Endothelial cell of umbilical vein (primary cell): Measurements from ENCODE around the gene CD74. TPM values are rescaled to one million over a fixed set of nuclear protein-coding genes. Genes with fewer than 3 reads are reported as not detected.

Experiments
- BruUV-seq: library from RNA; stranded (reverse); fragments of 400-500 nt; replicated peaks from 2 replicates; lab custom pipeline; 2021; lab: Mats Ljungman, UMichigan
- CTCF ChIA-PET: fragments of 300-600, 350-600 bp; sonication (Branson Sonifier 250); formaldehyde crosslinking; loops from one replicate; lab custom pipeline; 2021; ENCODE audit warnings: antibody characterized with exemption, inconsistent platforms; lab: Charles Lee
- POLR2A ChIA-PET: fragments of 300-600, 350-600 bp; sonication (Branson Sonifier 250); formaldehyde crosslinking; loops from one replicate; lab custom pipeline; 2021; ENCODE audit warnings: antibody characterized with exemption, inconsistent platforms; lab: Charles Lee
- DNase-seq: peaks from one replicate; pipeline ENCODE4 v3.0.0-alpha.2; 2011; ENCODE audit warnings: low read depth, low spot score
- FAIRE-seq: peaks from 2 replicates; lab custom pipeline; 2011; peaks lifted over from hg19 to GRCh38; lab: Jason Lieb, UNC
- H2AFZ ChIP-seq: 2 replicates; pipeline ENCODE4 v1.6.0; 2012; ENCODE audit warnings: low read depth, low read length, control low read depth, inconsistent platforms
- H3K27ac ChIP-seq: 2 replicates; pipeline ENCODE4 v1.5.1; 2011; ENCODE audit warnings: low read depth, mild to moderate bottlenecking, control low read depth, low read length, moderate library complexity; ENCODE audit not compliant: insufficient read depth
- H3K27me3 ChIP-seq, 2 experiments: 2 replicates each; pipeline versions ENCODE4 v1.6.0 to v1.6.1; 2011; ENCODE audit warnings: low read length in 2 of 2, mixed read lengths in 1 of 2; ENCODE audit not compliant: control insufficient read depth in 2 of 2, insufficient read depth in 2 of 2
- H3K36me3 ChIP-seq, 2 experiments: 2 replicates in 1 of 2; 3 replicates in 1 of 2; pipeline ENCODE4 v1.5.1; 2011; ENCODE audit warnings: low read length in 2 of 2, mild to moderate bottlenecking in 1 of 2, moderate library complexity in 1 of 2; ENCODE audit not compliant: control insufficient read depth in 2 of 2, insufficient read depth in 2 of 2; ENCODE audit errors: extremely low read depth in 1 of 2
- H3K4me1 ChIP-seq: 3 replicates; pipeline ENCODE4 v1.5.1; 2011; ENCODE audit warnings: mild to moderate bottlenecking, low read length; ENCODE audit not compliant: control insufficient read depth, insufficient read depth; ENCODE audit errors: extremely low read depth
- H3K4me2 ChIP-seq: 2 replicates; pipeline ENCODE4 v1.6.1; 2011; ENCODE audit warnings: low read length, control low read depth, mixed read lengths; ENCODE audit not compliant: insufficient read depth
- H3K4me3 ChIP-seq, 3 experiments: fragments of 200-600 bp in 1 of 3; sonication (generic), shearing (Covaris generic) in 1 of 3; replicated peaks in 1 of 3; 2 replicates each; pipeline ENCODE4 v1.5.1; 2011 to 2016; ENCODE audit warnings: control low read depth in 3 of 3, low read length in 3 of 3, mild to moderate bottlenecking in 2 of 3, inconsistent platforms in 1 of 3, low read depth in 1 of 3, moderate library complexity in 1 of 3; ENCODE audit not compliant: insufficient read depth in 1 of 3
- H3K79me2 ChIP-seq: 2 replicates; pipeline ENCODE4 v1.6.0; 2012; ENCODE audit warnings: low read length, inconsistent platforms; ENCODE audit not compliant: control insufficient read depth, insufficient read depth
- H3K9ac ChIP-seq: replicated peaks from 2 replicates; pipeline ENCODE3; 2011; ENCODE audit warnings: low read length, control low read depth; ENCODE audit not compliant: insufficient read depth; ENCODE audit errors: extremely low read depth
- H3K9me1 ChIP-seq: replicated peaks from 3 replicates; pipeline ENCODE4 v1.6.0; 2011; ENCODE audit warnings: mild to moderate bottlenecking, low read length; ENCODE audit not compliant: control insufficient read depth, insufficient read depth; ENCODE audit errors: extremely low read depth
- H3K9me3 ChIP-seq: replicated peaks from 2 replicates; pipeline ENCODE4 v1.5.1; 2012; ENCODE audit warnings: low read length, inconsistent platforms; ENCODE audit not compliant: control insufficient read depth, insufficient read depth
- H4K20me1 ChIP-seq: replicated peaks from 2 replicates; pipeline ENCODE3; 2011; ENCODE audit warnings: mild to moderate bottlenecking, low read length; ENCODE audit not compliant: control insufficient read depth, insufficient read depth; ENCODE audit errors: extremely low read depth
- CTCF ChIP-seq, 2 donors: IDR thresholded peaks; 1 replicate in 1 of 2; 2 replicates in 1 of 2; pipeline ENCODE4 v1.5.1; 2011; ENCODE audit warnings: low read length in 2 of 2, mild to moderate bottlenecking in 2 of 2, moderate library complexity in 2 of 2, control low read depth in 1 of 2, inconsistent platforms in 1 of 2, low read depth in 1 of 2; ENCODE audit not compliant: insufficient read depth in 1 of 2; ENCODE audit errors: extremely low read depth in 1 of 2
- EZH2 ChIP-seq: IDR thresholded peaks from 2 replicates; pipeline ENCODE4 v1.6.1; 2012; ENCODE audit warnings: borderline replicate concordance, low read depth, mild to moderate bottlenecking, moderate library complexity, low read length, inconsistent platforms; ENCODE audit not compliant: severe bottlenecking
- FOS ChIP-seq: IDR thresholded peaks from 2 replicates; pipeline ENCODE4 v1.6.1; 2011; ENCODE audit warnings: mild to moderate bottlenecking, low read length, moderate library complexity, borderline replicate concordance; ENCODE audit not compliant: insufficient read depth
- GATA2 ChIP-seq: IDR thresholded peaks from 2 replicates; pipeline ENCODE4 v1.7.0; 2011; ENCODE audit warnings: low read depth, mild to moderate bottlenecking, moderate library complexity, mixed read lengths, low read length; ENCODE audit not compliant: insufficient read length, insufficient read depth
- JUN ChIP-seq: IDR thresholded peaks from 2 replicates; pipeline ENCODE4 v1.6.1; 2011; ENCODE audit warnings: borderline replicate concordance, low read depth; ENCODE audit not compliant: insufficient read length, insufficient read depth
- MAX ChIP-seq: IDR thresholded peaks from 2 replicates; pipeline ENCODE4 v1.6.1; 2011; ENCODE audit not compliant: insufficient read depth, insufficient read length
- MYC ChIP-seq: IDR thresholded peaks from one replicate; pipeline ENCODE4 v1.6.1; 2011; ENCODE audit warnings: mild to moderate bottlenecking, low read depth, low read length
- POLR2A ChIP-seq: IDR thresholded peaks from 2 replicates; pipeline ENCODE4 v1.6.1; 2012; ENCODE audit warnings: low read depth, mild to moderate bottlenecking, control low read depth, low read length
- POLR2AphosphoS5 ChIP-seq: IDR thresholded peaks from 2 replicates; pipeline ENCODE4 v1.6.1; 2012; ENCODE audit warnings: low read depth, mild to moderate bottlenecking, control low read depth, low read length, moderate library complexity; ENCODE audit not compliant: insufficient read depth
- dilution Hi-C: fragments of 300-500 bp; cut with MboI; formaldehyde crosslinking; loops from one replicate; pipeline ENCODE4 v1.15.0; 2019; ENCODE audit warnings: low sequenced_read_pairs; ENCODE audit not compliant: extremely low pct_ligation_motif_present
- intact Hi-C: fragments of 100-400 bp; cut with micrococcal nuclease; formaldehyde crosslinking; loops from one replicate; pipeline ENCODE4 v1.10.0; 2022
- polyA plus RNA-seq, 4 experiments: library from polyadenylated mRNA; depleted of rRNA in 3 of 4; stranded (reverse) in 3 of 4; unstranded in 1 of 4; fragments of >200 nt; gene quantifications; 2 replicates each; pipeline versions ENCODE4 v1.2.1 to v1.2.3, GENCODE V29; 2011 to 2012; ENCODE audit warnings: missing spikeins in 1 of 4
- total RNA-seq: library from RNA; stranded (reverse); gene quantifications from 2 replicates; pipeline ENCODE4 v1.2.3, GENCODE V29; 2021

Gene CD74
- total and polyA plus RNA-seq, 2 donors (not counting 3 experiments of a cell fraction or from before 2014, with no cell fraction given): 0.62 to 1.3 TPM

- Histone ChIP-seq H4K20me1 (no peaks in the 10 kb centered on the region), H3K4me2 (no peak overlapping the region), H3K4me3 (no peak overlapping the region), H3K4me1 (peaks cover 4% of the 10 kb centered on the region), H3K36me3 (no peaks in the 10 kb centered on the region), H3K9me3 (no peaks in the 10 kb centered on the region), H3K9me1 (no peaks in the 10 kb centered on the region), H3K9ac (no peak overlapping the region), H3K27ac (no peak overlapping the region), H3K79me2 (no peaks in the 10 kb centered on the region), H3K27me3 (no peaks in the 10 kb centered on the region), H2AFZ (no peak overlapping the region)
- no TSS peak for BruUV-seq
- no peak for TF ChIP-seq MYC
- dilution Hi-C loops: no loop called here
- no peak for FAIRE-seq
- ChIA-PET POLR2A (no interaction called here), CTCF (no interaction called here)
- intact Hi-C loops: no loop called here
- DNase-seq: no peak
These were observed 4.3 kb downstream of the CD74 start for GRCh38 chr5:150408231-150408943.

GRCh38 chr5:150407096-150407720 is 5.5 kb downstream of the CD74 start:
- ChIA-PET CTCF (interaction anchor here (0.8 to 1.1 kb wide), 2 partner anchors 29 kb away, joined by 3 read pairs; no protein-coding TSS in a partner anchor), POLR2A (no interaction called here)
- Histone ChIP-seq H3K36me3 (no peaks in the 10 kb centered on the region), H3K9me1 (no peaks in the 10 kb centered on the region), H3K4me3 (no peak overlapping the region), H3K27ac (no peak overlapping the region), H2AFZ (no peak overlapping the region), H4K20me1 (no peaks in the 10 kb centered on the region), H3K27me3 (no peaks in the 10 kb centered on the region), H3K9me3 (no peaks in the 10 kb centered on the region), H3K79me2 (no peaks in the 10 kb centered on the region), H3K9ac (no peak overlapping the region), H3K4me2 (no peak overlapping the region), H3K4me1 (peaks cover 4% of the 10 kb centered on the region)
- TF ChIP-seq POLR2A (no peak), GATA2 (no peak), EZH2 (no peak), POLR2AphosphoS5 (no peak), CTCF (IDR thresholded peaks at IDR 0.05; ENCODE audit: extremely low read depth in 1 of 2, insufficient read depth in 1 of 2, low read depth in 1 of 2, low read length in 2 of 2) (no peak), JUN (no peak), MAX (no peak), MYC (no peak), FOS (no peak)
- dilution Hi-C loops: no loop called here
- no TSS peak for BruUV-seq
- intact Hi-C loops: no loop called here
- no peak for FAIRE-seq
- DNase-seq: no peak
